M059J (cell line): ENCODE measurements around the gene TMEM178B. TPM values are rescaled to one million over a fixed set of nuclear protein-coding genes. Genes with fewer than 3 reads are reported as not detected.
"Not testable (repeated sequence)": the region's sequence is repeated elsewhere in the genome, so short reads cannot be mapped to it uniquely, and the experiment has no call there.

Experiments
- DNase-seq: peaks from one replicate; pipeline ENCODE4 v3.0.0-alpha.2; 2012; ENCODE audit warnings: low read depth
- total RNA-seq: library from RNA; depleted of rRNA; stranded (reverse); fragments of >200 nt; shearing (Covaris generic); gene quantifications from 2 replicates; pipeline ENCODE4 v1.2.3, GENCODE V29; 2014; rRNA removed

The TMEM178B gene
- 0.71 and 1.6 TPM in 2 replicates for total RNA-seq

- peak; percentile 22 for DNase-seq
These were observed at the start of gene TMEM178B for GRCh38 chr7:141073641-141074161. Gene TMEM178B (plus strand): TSS chr7:141074064.

- DNase-seq, result no peak
These were observed 49.2 kb upstream of the TMEM178B start for GRCh38 chr7:141024668-141025067.

- no peak for DNase-seq
These were observed 46.8 kb upstream of the TMEM178B start for GRCh38 chr7:141027043-141027442.

GRCh38 chr7:141028767-141029166 is 45.1 kb upstream of the TMEM178B start:
- DNase-seq, result no peak

GRCh38 chr7:141032539-141033323 is 41.1 kb upstream of the TMEM178B start:
- DNase-seq, result not testable (repeated sequence)

- DNase-seq, result not testable (repeated sequence)
These were observed 35.8 kb upstream of the TMEM178B start for GRCh38 chr7:141038100-141038499.

- peak; percentile 76 for DNase-seq
These were observed 34.5 kb upstream of the TMEM178B start for GRCh38 chr7:141039376-141039775.

GRCh38 chr7:141042222-141043193 is 31.4 kb upstream of the TMEM178B start:
- DNase-seq, result peak; percentile 48

GRCh38 chr7:141043616-141044015 is 30.2 kb upstream of the TMEM178B start:
- peak; percentile 32 for DNase-seq

GRCh38 chr7:141045126-141045841 is 28.6 kb upstream of the TMEM178B start:
- peak; percentile 91 for DNase-seq

GRCh38 chr7:141045842-141046620 is 27.8 kb upstream of the TMEM178B start:
- peak; percentile 92 for DNase-seq

GRCh38 chr7:141053626-141054025 is 20.2 kb upstream of the TMEM178B start:
- peak; percentile 83 for DNase-seq

- DNase-seq, result no peak
These were observed 18.7 kb upstream of the TMEM178B start for GRCh38 chr7:141055146-141055545.

- DNase-seq, result no peak
These were observed 16.1 kb upstream of the TMEM178B start for GRCh38 chr7:141057788-141058187.

- not testable (repeated sequence) for DNase-seq
These were observed 6.0 kb upstream of the TMEM178B start for GRCh38 chr7:141067856-141068255.

- peak; percentile 70 for DNase-seq
These were observed 2.5 kb upstream of the TMEM178B start for GRCh38 chr7:141071260-141071854.

GRCh38 chr7:141071855-141072547 is 1.9 kb upstream of the TMEM178B start:
- peak; percentile 20 for DNase-seq

GRCh38 chr7:141072548-141073172 is 1.2 kb upstream of the TMEM178B start:
- peak; percentile 87 for DNase-seq

- peak; percentile 64 for DNase-seq
These were observed 657 bp upstream of the TMEM178B start for GRCh38 chr7:141073173-141073640.
